Stimulated activated naive CD4-positive, alpha-beta T cell (primary cell): ENCODE results near the gene NPNT.
"Not testable (repeated sequence)": the region's sequence is repeated elsewhere in the genome, so short reads cannot be mapped to it uniquely, and the experiment has no call there.

Source experiments
- DNase-seq, 6 experiments: peaks; one replicate each; lab custom pipeline; 2025; lab: John Stamatoyannopoulos, UW

The NPNT gene

DNA sequence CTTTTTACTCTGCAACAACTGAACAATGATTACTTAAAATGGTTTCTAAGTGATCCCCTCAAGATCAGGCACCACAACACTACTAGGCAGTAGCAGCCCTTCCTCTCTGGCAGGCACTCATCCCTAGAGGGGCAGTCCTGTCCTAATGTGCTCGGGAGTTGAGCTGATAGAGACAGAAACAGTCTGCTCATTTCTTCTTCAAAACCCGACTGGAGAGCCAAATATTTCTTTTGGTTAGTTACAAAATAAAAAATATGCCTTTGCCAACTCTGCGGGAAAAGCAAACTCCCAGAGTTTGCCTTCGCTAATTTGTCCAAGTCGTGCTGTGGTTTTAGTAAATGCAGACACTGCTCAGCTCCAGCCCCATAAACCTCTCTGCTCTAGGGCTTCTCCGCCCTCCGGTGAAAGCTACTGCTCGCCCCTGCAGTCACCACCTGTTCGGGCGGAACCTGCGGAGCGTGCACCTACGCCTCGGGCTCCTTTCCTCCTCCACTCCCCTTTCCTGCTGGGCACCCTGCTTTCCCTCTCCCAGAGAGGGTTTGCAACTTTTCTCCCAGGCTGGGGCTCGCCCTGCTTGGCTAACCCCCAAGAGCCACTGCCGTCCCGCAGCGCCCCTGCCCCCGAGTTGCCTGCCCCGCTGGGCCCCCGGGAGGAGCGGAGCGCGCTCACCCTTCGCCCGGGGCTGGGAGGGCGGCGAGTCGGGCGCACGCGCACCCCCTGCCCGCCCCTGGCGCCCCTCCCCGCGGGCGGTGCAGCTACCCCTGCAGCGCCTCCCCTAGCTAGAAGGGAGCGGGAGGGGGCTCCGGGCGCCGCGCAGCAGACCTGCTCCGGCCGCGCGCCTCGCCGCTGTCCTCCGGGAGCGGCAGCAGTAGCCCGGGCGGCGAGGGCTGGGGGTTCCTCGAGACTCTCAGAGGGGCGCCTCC lies at the start of gene NPNT:
TSS of gene NPNT (plus strand) at position 812 of the 923 bp plus-strand sequence. CDS start 182 bp downstream, outside the sequence.
- DNase-seq = no peak

- no peak for DNase-seq
These were observed 49.7 kb upstream of the NPNT start for GRCh38 chr4:105845559-105845958.

DNA sequence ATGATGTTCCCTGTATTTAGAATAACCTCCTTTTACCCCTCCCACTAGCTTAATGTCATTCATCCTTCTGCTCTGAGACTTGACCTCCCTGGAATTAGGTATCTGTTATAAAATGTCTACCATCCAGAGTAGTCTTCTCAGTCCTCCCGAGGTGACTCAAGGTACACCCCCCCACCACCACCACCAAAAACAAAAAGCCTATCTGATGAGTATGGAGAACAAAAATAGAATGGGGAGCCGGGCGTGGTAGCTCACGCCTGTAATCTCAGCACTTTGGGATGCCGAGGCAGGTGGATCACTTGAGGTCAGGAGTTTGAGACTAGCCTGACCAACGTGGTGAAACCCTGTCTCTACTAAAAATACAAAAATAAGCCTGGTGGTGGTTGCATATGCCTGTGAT lies 46.9 kb upstream of the NPNT start:
- DNase-seq = not testable (repeated sequence)

- DNase-seq = no peak
These were observed 44.1 kb upstream of the NPNT start for GRCh38 chr4:105851196-105851595.

- DNase-seq = not testable (repeated sequence)
These were observed 43.0 kb upstream of the NPNT start for GRCh38 chr4:105852230-105852629.

- DNase-seq = no peak
These were observed 36.7 kb upstream of the NPNT start for GRCh38 chr4:105858466-105859040.

DNA sequence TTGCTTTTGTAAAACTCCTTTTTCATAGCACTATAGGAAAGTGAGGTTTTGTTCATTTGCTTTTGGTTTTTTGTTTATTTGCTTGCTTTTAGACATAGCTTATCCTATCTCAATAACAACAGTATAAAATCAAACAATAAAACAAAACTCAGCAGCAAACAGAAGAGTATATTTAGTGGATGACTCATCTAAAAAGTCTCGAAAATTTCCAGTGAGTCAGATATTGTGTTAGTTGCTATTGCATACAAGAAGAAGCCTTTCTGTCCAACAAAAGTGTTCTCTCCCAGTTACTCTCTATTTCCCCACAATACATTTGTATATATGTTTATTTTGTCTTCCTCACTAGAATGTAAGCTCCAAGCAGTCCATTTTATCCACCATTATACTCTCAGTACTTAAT lies 36.0 kb upstream of the NPNT start:
- DNase-seq = no peak

DNA sequence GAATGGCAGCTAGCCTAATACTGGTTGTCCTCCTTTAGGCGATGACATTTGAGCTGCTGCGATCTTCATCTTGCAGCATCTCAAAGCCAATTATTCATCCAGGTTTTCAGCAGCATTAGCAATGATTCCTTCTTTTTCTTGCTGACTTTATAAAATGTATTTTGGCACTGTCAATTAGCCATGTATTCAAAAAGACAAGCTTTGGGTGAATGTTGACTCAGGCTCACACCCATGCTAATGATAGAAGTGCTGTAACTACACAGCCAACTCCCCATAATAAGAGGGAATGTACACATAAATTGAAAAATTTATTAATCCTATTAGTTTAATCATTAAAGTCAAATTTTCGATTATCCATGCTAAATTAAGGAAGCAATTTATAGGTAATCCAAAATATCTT lies 24.3 kb upstream of the NPNT start:
- DNase-seq = no peak

DNA sequence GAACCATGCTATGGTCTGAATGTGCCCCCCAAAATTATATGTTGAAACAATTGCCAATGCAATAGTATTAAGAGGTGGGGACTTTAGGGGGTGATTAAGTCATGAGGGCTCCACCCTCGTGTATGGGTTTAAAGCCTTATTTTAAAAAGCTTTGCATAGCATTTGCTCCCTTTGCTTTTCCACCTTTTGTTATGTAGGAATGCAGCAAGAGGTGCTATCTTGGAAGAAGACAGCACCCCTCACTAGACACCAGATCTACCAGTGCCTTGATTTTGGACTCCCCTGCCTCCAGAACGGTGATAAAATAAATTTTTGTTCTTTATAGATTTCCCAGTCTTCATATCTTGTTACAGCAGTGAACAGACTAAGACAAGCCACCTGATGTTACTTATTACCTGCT lies 23.3 kb upstream of the NPNT start:
- no peak for DNase-seq

GRCh38 chr4:105875233-105875632 lies 20.0 kb upstream of the NPNT start:
- DNase-seq = no peak

GRCh38 chr4:105878668-105879067 lies 16.6 kb upstream of the NPNT start:
- no peak for DNase-seq

DNA sequence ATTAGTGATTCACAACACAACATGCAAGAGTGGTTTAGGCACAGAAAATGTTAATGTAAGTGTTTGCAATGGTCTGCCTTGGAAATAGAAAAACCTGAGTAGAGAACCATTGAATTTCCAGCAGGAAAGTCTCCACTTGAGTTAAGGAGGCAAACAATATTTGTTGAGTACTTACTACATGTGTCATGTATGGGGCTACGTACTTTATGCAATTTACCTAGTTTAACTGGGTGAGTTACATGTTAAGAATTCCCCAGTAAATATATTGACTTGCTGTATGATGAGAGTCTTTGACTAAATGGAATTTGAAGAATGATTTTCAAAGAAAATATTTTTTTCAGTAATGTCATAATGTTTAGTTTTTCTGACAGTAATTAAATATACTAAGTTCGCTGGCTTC lies 7.8 kb upstream of the NPNT start:
- DNase-seq = no peak

DNA sequence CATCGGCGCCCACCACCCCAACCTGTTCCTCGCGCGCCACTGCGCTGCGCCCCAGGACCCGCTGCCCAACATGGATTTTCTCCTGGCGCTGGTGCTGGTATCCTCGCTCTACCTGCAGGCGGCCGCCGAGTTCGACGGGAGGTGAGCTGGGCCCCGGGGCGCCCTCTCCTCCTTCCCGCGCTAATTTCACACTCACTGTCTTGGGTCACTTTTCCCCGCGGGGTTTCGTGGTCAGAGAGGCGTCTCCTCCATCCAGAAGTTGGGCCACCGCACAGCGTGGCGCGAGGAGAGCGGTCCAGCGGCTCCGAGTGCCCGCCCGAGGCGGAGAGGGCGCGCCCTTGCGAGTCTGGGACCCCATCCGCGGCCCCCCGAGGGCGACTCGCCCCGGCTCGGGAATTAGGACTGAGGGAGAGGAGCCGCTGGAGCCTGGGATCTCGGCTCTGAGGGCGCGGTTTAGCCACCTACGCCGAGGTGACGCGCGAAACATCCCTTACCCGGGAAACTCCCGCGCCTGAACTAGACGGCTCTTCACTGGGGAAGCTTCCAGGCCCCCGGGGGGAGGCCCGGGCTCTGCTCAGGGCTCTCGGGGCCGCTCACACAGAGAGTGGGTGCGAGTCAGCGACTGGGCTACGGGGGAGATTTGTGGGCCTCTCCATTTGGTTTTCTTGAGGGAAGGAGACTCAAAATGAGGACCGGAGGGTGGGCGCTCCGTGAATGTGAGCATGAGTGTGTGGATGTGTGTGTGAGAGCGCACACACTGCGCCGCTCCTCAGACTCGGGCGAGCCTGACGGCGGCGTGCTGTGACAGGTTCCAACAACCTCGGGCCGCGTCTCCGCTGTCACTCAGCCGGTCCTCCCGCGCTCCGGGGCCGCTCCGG lies 551 bp downstream of the NPNT start:
- no peak for DNase-seq

- DNase-seq = no peak
These were observed 1.2 kb downstream of the NPNT start for GRCh38 chr4:105896461-105896942.

DNA sequence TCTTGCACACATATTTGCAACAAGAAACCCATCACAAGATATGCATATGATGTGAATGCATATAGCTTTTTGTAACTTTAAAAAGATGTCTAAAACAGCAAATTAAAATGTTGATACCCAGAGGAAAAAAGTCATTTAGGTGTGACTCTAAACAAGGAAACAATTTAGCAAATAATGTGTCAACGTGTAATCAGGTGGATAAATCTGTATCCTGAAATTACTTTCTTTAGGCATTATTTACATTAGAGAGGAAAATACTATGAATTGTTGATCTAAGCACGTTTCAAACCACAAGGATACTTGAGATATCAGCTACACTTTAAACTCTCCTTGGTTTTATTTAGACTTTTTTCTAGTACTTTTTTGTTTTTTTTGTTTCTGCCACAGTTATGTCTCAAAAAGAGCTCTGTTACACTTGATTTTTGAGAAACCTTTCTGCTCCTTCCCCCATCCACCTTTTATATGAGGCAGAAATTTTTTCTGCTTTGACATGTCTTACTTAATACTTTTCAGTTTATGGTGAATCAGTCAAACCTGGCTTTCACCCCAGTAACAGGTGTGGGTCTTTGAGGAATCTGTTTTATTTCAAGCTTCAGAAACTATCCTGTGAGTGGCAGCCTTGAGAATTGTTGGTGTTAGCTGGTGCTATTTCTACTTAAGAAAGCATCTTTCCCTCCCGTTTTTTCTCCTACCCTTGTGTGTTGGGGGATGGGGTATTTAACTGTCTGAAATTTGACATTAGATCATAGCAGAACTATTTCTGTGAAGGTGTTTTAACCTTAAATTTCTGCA lies 1.9 kb downstream of the NPNT start:
- no peak for DNase-seq

DNA sequence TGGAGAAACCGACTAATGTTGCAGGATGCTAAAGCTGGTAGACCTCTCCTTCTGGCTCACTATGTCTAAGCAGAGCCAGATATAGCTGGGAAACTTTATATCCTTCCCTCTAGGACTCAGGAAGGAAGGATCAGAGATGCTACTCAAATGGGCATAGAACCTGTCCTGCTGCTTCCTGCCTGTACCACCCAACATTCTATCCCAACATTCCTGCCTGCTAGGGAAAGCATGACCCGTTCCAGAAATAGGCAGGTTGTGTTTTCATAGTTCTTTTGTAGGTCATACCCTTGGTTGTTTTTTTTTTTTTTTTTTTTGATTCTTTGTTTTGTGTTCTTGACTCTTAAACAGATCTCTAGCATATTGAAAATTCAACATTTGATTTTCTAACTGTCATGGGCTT lies 5.3 kb downstream of the NPNT start:
- DNase-seq = no peak

DNA sequence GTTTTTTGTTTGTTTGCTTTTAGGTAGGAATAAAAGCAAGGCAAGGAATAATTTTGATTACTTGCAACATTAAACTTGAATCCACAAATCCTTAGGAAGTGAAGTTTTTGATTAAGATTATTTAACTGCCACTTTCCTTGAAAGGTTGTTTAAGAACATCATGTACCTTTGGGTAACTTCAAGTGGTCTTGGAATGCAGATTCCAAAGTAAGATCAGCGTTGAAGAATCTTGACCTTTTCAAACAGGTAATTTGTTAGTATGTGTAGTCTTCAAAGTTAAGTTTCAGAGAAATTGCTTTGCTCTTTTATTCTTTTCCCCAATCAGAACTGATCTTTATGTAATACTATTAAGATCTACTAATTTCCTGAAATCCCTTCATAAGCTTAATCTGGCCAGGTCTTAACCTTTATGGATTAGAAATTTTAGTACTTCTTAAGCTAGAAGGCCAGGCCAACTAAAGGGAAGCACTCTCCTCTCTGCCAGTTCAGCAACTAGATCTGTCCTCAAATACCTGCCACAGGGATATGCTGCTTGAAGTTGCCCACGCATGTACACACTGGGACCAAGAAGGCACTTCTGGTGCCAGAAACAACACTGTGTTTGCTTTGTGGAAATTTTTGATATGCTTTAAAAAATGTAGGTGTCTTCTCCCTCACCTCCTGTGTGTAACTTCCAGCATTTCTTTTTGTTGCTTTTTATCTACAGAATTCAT lies 7.4 kb downstream of the NPNT start:
- DNase-seq = no peak

DNA sequence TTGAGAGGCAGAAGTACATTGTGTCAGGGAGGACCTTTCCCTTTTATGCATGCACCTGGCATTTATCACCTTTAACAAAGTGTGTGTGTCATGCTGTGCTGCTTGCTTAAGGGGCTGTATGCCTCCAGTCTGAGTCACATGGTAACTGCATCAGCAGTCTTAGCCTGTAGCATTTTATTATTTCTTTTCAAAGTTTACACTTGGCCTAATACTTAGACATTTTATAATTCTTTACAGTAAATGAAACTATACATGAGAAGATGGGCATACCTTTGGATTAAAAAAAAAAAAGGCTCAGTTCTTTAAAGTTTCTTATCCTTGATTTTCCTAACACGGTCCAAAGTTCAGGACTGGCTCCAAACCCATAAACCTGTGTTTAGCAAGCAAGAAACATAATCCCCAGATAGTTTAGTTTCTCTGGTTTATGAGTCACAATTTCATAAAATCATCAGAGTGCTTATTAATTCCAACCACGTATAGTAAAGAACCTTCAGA lies 14.6 kb downstream of the NPNT start:
- DNase-seq = no peak

GRCh38 chr4:105911426-105911825 lies 16.2 kb downstream of the NPNT start:
- DNase-seq = no peak

DNA sequence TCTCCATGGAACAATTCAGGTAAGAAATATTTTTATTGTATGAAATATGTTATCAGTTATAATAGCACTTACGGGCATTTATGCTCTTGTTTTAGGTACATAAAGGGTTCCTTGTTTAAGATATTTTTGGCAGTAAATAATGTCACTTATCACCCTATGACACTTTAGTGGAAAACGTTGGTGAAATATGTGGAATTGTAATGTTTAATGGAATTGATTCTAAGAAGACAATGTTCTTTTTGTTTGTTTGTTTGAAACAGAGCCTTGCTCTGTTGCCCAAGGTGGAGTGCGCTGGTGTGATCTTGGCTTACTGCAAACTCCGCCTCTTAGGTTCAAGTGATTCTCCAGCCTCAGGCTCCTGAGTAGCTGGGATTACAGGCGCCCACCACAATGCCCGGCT lies 17.4 kb downstream of the NPNT start:
- DNase-seq = no peak
